NCI-H748 (cell line): ENCODE results near the gene NSUN6.
A peak's percentile ranks its signal among the peaks of the same experiment; 100 is the strongest.

ENCODE experiments used
- DNase-seq: peaks from one replicate; lab custom pipeline; 2025; ENCODE audit not compliant: unreplicated experiment; lab: John Stamatoyannopoulos, UW

The NSUN6 gene

DNA sequence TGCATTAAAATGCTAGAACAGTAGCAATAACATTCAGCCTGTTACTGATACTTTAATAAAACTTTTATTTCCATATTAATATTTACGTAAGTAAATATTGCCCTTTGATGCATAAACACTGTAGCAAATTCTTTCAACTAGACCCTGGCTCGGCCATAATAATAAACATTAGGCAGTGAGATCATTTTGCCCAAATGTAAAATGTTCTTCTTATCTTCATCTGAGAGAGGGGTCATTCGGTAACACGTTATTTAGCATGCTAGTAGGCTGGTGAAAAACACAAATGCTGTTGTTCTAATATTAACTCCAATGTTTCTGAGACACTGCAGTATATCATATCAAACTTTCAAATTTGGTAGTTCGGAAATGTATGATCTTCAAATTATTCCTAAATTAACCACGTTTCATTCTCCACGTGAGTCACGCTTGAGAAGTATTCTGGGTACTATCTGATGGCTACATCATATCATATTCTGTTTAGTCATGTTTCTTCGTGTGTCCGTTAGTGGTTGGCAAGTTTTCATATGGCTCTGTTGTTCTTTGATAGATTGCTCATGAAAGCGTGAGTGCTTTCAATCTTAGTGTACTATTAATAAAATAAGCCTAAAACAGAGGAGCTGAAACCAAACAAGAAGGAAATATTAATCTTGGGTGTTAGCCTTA is 145.8 kb downstream of the NSUN6 start:
- no peak for DNase-seq

DNA sequence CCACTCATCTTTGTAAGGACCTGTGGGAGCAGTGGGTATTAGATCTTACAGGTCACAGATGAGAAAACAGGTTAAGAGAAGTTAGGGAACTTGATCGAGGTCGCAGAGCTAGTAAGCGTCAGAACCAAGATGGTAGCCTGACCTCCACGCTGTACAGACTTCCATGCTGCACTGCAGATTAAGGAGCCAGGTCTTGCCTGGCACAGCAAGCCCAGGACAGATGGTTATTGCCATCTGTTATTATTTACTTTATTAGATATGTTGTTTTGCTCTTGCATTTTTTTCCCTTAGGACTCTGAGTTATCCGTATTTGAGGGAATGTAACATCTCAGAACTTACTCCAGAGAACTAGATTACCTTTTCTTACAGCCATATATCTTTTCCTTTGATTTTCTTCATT is 147.2 kb downstream of the NSUN6 start:
- no peak for DNase-seq

DNA sequence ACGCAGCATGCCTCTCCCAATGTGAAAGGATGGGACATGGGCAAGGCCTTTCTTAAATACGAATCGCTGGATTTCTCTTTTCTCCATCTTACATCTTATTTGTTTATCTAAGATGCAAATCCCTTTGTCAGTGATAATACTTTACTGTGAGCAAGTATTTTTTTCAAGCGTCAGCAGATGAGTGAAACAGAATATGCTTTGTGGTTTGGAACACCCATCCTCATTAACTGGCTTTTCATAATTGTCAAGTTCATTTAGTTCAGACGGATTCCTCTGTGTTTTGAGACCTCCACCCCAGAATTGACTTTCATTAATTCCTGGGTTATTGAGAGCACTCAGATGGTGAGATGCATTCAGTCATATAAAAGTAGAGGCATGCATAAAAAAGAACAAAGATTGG is 149.8 kb downstream of the NSUN6 start:
- DNase-seq, result no peak

DNA sequence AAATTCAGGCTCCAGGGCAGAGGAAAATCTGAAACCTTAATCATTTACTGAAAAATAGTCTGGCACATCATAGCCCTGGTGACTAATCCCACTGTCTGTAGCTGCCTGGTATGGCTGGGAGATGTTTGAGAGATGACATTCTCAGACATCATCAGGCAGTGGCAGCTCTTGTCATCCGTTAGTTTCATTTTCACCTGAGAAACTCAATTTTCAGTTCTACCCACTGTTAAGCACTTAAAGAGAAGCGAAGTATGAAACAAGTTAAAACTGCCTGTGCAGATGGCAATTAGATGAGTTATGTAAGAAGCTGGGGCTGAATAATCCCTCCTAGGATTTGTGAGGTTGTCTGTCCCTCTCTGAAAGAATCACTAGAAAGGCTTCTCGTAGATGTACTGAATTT is 150.2 kb downstream of the NSUN6 start:
- DNase-seq, result no peak

DNA sequence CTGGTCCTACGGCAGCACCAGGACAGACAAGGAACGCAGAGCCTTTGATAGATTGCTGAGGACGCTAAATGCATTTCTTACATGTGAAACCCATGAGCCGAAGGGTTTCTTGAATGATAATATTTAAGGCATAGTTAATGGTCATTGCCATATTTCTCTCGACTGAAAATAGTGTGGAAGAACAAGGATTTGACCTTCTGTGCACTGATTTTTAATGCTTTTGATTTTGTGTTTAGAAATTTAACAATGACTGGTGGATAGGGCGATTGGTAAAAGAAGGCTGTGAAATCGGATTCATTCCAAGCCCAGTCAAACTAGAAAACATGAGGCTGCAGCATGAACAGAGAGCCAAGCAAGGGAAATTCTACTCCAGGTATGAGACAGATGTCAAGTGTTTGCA is 150.8 kb downstream of the NSUN6 start:
- DNase-seq, result no peak

DNA sequence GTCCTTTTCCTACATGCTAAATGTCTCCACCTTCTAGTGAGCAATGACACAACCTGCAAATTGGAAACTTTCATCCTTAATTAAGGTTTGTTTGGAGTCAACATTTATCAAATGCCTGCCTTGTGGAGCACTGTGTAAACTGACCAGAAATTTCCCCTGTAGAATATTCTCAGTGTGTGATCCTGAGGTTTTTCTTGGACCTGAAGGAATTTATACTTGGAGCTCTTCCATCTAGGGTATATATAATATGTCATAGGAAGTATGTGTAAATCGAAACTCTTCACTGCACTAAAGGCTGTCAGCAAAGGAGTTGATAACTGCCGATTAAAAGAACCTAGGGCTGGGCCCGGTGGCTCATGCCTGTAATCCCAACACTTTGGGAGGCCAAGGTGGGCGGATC is 152.4 kb downstream of the NSUN6 start:
- DNase-seq, result no peak

DNA sequence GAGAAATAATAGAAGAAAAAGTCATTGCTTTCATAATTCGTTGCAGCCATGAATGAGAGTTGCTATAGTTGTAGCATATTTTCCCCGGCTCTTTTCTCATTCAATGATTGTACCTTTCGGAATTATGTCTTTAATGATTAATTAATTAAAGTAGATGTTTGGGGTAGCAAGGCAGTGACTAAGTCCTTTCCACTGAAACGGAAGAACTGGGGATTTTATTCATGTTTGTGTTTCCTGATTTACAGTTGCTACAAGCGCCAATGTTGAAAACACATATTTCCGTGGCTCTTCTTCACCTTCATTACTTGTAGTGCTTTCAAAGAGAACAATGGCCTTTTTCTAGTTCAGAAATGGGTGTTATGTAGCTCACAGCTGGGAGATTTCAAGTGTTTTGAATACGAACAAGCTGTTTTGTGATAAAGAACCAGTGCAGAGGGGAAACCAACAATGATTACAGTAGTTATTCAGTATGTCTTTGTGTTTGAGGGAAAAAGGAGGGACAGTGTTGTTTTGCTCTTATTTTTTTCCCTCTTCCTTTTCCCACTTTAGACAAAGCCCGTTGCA is 153.5 kb downstream of the NSUN6 start:
- peak; percentile 1 for DNase-seq
